ENCODE results near the gene SHROOM2.
A peak's percentile ranks its signal among the peaks of the same experiment; 100 is the strongest.

The SHROOM2 gene

GRCh38 chrX:9785254-9785943 lies 830 bp upstream of the SHROOM2 start:
- no peak overlapping the region; the same call in 1 of the 2 replicates for H3K4me3 ChIP-seq (ENCODE audit: low read depth, low read length)
- no peak for TF ChIP-seq CTCF (IDR thresholded peaks at IDR 0.05; ENCODE audit: low read depth, low read length)

- peak overlapping the region; percentile 49 for H3K4me3 ChIP-seq (ENCODE audit: low read depth, low read length)
- no peak for TF ChIP-seq CTCF (IDR thresholded peaks at IDR 0.05; ENCODE audit: low read depth, low read length)
Measured at GRCh38 chrX:9786798-9787635, 788 bp downstream of the SHROOM2 start.

- no peak for TF ChIP-seq CTCF (IDR thresholded peaks at IDR 0.05; ENCODE audit: low read depth, low read length)
- H3K4me3 ChIP-seq (ENCODE audit: low read depth, low read length) = no peak overlapping the region
Measured at GRCh38 chrX:9788911-9789310, 2.7 kb downstream of the SHROOM2 start.

- H3K4me3 ChIP-seq (ENCODE audit: low read depth, low read length) = no peak overlapping the region
- TF ChIP-seq CTCF (IDR thresholded peaks at IDR 0.05; ENCODE audit: low read depth, low read length) = no peak
Measured at GRCh38 chrX:9789555-9789954, 3.3 kb downstream of the SHROOM2 start.

- TF ChIP-seq CTCF (IDR thresholded peaks at IDR 0.05; ENCODE audit: low read depth, low read length) = no peak
- H3K4me3 ChIP-seq (ENCODE audit: low read depth, low read length) = no peak overlapping the region
Measured at GRCh38 chrX:9790866-9791265, 4.6 kb downstream of the SHROOM2 start.

- TF ChIP-seq CTCF (IDR thresholded peaks at IDR 0.05; ENCODE audit: low read depth, low read length) = no peak
- no peak overlapping the region for H3K4me3 ChIP-seq (ENCODE audit: low read depth, low read length)
Measured at GRCh38 chrX:9794495-9794894, 8.3 kb downstream of the SHROOM2 start.
